Measurements from ENCODE around the gene TUT4.

TUT4 gene

GRCh38 chr1:52531249-52531872 lies 21.5 kb downstream of the TUT4 start:
- DNase-seq = no peak

GRCh38 chr1:52530563-52531144 lies 22.2 kb downstream of the TUT4 start:
- DNase-seq = no peak

- DNase-seq = no peak
Measured at GRCh38 chr1:52523376-52523775, 29.5 kb downstream of the TUT4 start.

DNA sequence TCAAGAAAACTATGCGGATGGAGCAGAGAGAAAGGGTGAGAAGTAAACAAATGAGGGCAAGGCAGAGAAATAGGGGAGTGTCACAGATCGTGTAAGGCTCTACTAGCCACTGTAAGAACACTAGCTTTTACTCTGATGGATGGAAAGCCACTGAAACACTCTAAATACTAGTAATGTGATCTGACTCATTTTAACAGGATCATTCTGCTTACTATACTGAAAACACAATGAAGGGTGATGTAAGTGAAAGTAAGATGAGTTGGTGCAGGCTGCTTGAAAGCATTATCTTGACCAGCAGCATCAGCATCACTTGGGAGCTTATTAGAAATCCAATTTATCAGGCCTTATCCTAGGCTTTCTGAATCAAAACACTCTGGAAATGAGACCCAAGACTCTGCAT lies 32.7 kb downstream of the TUT4 start:
- DNase-seq = no peak

GRCh38 chr1:52518962-52519361 lies 33.9 kb downstream of the TUT4 start:
- DNase-seq = no peak

DNA sequence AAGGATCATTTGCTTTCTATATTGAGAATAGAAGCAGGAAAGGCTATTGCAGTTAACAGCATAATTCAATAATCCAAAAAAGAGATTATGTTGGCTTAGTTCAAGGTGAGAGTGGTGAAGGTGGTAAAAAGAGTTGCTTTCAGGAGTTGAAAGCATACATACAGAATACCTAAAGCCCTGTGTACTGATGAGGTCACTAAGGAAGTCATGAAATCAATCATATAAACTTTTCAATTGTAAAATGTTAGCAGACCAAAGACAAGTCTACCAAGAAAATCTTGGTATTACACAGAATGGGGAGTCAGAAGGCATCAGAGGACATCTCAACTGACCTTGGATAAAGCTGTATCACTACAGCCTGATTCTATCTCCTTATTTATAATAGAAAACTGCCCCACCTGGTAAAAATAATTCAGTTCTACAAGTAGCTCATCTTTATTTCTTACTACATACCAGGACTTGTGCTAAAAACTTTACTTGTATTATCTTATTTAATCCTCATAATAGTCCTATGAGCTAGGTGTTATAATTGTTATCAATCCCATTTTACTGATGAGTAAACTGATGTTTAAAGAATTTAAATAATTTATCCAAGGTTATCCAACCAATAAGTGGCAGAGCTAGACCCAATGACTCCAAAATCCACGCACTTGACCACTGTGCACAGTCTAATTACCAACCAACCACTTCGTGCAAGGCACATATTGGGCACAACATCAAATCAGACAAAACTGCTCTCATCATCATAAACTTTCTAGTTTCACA lies 40.9 kb downstream of the TUT4 start:
- DNase-seq = no peak

DNA sequence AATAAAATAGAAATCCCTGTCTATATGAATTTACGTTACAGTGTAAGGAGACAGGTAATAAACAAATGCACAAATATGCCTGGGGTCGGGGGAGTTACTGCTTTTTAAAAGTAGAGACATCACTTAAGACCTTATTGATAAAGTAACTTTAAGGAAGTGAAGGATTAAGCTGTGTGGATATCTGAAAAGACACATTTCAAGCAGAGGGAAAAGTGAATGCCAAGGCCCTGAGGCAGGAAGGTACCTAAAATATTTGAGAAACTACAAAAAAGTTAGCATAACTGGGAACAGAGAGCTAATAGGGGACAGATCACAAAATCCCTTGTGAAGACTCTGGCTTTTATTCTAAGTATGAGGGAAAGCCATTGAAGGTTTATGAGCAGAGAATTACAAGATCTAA lies 41.5 kb downstream of the TUT4 start:
- DNase-seq = no peak

DNA sequence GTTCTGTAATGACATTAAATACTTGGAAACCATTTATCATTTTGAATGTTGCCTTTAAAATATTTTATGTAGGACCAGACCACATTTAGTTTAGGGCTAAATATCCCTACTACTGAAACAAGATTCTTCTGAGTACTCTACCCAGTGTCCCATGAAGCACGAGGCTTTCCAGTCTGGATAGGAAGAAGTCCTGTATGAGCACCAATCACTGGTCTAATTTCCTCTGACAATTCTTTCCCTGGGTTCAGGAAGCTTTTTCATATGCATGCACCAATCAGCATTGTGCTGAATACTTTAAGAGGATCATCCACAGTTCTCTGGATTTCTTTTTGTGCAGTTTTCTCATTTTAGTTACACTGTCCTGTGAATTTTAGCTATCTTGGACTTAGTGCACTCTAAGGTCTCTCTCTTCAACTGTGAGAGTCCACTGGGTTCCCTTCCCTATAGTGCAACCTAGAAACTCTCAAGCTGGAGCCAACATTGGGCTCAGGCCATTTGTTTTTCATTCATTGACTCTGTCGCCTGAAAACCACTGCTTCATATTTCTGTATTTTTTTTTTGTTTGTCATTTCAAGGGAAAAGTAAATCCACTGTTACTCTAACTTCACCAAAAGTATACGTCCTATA lies 45.9 kb downstream of the TUT4 start:
- DNase-seq = no peak

DNA sequence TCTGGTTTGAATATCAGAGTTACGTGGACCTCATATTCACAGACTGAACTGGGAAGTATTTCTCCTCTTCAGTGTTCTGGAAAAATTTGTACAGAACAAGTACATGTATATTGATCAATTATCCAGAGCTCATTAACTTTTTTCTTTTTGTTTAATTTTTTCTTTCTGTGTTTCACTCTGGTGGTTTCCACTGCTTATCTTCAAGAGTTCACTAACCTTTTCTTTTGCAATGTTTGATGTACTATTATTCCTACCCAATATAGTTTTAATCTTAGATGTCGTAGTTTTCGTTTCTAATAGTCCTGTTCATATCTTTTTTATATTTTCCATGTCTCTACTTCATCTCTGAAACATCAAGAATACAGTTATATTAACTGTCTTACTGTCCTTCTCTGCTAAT lies 46.5 kb downstream of the TUT4 start:
- no peak for DNase-seq

DNA sequence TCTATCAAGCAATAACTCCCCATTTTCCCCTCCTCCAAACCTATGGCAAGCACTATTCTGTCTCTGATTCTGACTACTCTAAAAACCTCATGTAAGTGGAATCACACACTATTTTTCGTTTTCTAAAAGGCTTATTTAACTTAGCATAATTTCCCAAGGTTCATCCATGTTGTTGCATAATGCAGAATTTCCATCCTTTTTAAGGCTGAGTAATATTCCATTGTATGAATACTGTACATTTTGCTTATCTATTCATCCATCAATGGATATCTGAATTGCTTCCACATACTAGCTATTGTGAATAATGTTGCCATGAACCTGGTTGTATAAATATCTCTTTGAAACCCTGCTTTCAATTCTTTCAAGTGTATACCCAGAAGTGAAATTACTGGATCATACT lies 48.2 kb downstream of the TUT4 start:
- no peak for DNase-seq

DNA sequence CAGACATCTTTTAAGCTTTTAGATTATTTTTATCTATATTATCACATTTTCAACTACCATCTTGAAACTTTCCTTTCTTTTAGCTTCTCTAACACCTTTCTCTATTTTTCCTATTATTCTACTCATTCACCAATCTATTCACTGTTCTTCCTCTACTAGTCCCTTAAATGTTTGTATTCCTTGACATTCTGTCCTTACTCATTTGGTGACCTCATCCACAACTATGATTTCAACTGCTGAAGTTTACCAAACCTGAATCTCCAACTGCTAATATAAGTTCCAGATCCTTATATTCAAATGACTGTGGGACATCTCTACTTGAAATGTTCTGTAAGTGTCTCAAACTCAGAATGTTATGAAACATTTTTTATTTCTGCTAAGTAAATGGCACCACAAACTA lies 49.2 kb downstream of the TUT4 start:
- no peak for DNase-seq

DNA sequence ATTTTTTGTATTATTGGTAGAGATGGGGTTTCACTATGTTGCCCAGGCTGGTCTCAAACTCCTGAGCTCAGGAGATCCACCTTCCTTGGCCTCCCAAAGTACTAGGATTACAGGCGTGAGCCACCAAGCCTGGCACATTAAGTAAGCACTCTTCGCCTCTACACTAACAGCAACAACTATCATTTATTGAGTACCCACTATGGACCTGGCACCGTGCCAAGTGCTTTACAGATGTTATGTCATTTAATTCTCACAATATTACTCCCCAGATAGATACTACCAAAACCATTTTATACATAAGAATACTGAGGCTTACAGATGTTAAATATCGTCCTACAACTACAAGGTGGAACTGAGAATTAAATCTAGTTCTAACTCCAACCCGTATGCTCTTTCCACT lies 50.1 kb downstream of the TUT4 start:
- DNase-seq = no peak

DNA sequence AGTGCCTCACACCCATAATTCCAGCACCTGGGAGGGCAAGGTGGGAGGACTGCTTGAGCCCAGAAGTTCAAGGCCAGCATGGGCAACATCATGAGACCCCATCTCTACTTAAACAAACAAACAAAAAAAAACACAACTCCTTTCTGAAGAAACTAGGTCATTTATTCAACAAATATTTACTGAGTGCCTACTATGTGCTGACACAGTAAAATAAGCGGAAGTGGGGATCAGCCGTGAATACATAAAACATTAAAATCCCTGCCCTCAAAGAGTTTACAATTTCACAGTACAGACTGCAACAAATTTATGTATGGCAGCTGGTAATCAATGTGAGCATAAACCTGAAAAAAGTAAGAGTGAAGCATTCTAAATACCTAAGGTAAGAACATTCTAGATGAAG lies 65.3 kb downstream of the TUT4 start:
- no peak for DNase-seq

GRCh38 chr1:52482326-52483004 lies 70.4 kb downstream of the TUT4 start:
- no peak for DNase-seq

DNA sequence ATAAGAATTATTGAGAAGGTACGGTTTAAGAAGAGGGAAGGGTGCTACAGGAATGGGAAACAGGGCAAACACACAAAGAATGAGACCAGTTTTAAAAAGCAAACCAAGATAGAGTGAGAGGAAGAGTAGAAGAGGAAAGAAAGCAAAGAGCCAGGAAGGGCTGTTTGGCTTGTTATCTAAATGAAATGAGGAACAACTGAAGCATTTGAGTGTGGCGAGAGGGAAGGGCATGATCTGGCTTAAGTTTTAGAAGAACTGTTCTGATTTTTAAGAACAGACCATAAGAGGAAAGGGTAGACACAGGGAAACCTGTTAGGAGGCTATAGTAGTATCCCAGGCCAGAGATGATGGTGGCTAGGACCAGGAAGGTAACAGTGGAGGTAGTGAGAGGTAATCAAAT lies 73.8 kb downstream of the TUT4 start:
- DNase-seq = no peak

- DNase-seq = no peak
Measured at GRCh38 chr1:52477876-52478275, 75.0 kb downstream of the TUT4 start.

DNA sequence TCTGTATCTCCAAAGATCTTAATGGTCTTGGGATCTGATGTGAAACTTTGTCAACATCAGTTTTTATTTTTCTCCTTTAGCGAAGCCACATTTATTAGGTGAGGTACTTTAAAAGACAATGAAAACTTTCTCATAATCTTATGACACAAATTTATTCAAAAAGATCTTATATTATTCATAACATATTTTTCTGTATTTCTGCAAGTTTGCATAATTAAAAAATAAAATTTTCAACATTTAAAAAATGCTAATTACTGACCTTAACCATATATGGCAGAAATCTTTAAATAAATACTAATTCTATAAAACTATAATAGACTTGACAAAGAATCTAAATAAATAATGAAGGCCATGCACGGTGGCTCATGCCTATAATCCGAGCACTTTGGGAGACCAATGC lies 75.9 kb downstream of the TUT4 start:
- DNase-seq = no peak

GRCh38 chr1:52474807-52475206 lies 78.1 kb downstream of the TUT4 start:
- DNase-seq = no peak

GRCh38 chr1:52473039-52473438 lies 79.9 kb downstream of the TUT4 start:
- DNase-seq = no peak

DNA sequence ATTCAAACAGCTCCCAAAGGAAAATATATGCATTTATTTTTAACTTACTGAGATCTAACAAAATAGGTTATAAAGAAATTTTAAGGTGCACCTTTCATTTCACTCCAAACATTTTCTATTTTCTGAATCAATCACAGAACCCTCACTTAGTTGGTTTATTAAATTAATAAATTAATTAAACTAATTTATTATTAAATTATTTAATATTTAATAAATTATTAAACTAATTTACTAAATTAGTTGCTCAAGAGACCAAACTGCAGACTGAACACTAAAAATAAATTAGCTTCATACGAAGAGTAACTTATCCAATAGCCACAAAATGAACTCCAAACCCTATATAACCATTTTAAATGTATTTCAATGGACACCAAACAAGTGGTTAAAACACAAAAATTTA lies 80.5 kb downstream of the TUT4 start:
- DNase-seq = no peak

GRCh38 chr1:52469108-52469507 lies 83.8 kb downstream of the TUT4 start:
- no peak for DNase-seq

DNA sequence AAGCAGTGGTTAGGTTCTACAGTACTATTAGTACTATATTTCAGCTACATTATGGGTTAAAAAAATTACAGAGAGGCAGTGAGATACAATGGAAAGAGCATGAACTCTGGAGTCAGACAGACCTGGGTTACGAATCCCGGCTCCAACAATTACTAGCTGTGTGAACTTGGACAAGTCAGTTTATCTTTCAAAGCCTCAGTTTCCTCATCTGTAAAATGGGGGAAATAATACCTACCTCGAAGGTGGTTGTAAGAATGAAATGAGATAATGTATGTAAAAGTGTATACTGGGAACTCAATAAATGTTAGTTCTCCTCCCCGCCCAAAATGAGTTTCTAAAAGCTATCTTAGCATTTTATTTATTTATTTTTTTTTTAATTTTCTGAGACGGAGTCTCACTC lies 89.0 kb downstream of the TUT4 start:
- no peak for DNase-seq

DNA sequence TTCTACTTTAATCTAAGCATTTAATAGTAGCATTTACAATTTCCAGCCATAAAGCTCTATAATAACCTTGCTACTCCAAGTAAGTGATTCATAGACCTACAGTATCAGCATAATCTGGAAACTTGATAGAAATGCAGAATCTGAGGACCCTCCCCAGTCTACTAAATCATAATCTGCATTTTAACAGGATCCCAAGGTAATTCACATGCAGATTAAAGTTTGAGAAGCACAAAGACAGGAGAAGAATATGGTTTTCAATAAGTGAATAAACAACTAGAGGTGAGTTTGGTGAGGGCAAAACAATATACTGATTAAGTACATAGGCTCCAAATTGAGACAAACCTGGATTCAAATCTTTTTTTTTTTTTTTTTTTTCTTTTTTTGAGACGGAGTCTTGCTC lies 91.1 kb downstream of the TUT4 start:
- no peak for DNase-seq

DNA sequence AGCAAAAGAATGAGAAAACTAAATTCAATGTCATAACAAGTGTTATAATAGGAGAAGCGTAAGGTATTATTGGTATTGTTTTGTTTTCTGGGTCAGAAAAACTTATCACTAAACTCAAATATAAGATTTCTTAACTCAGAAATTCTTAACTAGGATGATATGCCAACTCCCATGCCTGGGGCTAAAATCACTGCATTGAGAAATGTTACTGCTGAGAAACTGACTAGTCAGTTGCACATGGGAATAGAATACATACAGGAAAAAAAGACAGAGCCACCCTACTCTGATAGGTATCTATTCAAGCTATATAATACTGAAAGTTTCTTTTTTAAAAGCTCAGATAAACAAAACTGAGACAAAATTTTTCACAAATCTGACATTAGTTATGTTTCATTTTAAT lies 92.2 kb downstream of the TUT4 start:
- DNase-seq = no peak

Data from GOT3 (cell line).